Esophagus muscularis mucosa (tissue), 3 donors: ENCODE results near the gene SPRR2E.

ENCODE experiments used
- POLR2A ChIP-seq: fragments of 450-650 bp; IDR thresholded peaks from one replicate; pipeline ENCODE4 v1.6.1; 2017; ENCODE audit warnings: antibody characterized with exemption, moderate library complexity, mild to moderate bottlenecking, low read depth
- POLR2AphosphoS5 ChIP-seq, 2 donors: sonication (generic); formaldehyde crosslinking; IDR thresholded peaks; one replicate each; pipeline ENCODE4 v1.6.1; 2017; ENCODE audit warnings: antibody characterized with exemption in 2 of 2
- TF ChIP-seq, protein P1 (sequence below), 3 experiments: fragments of 200-600 bp in 2 of 3; fragments of 450-650 bp in 1 of 3; sonication (generic) in 2 of 3; IDR thresholded peaks; one replicate each; pipeline ENCODE4 v1.5.1; 2017 to 2019; ENCODE audit warnings: antibody characterized with exemption in 3 of 3, mild to moderate bottlenecking in 2 of 3, moderate library complexity in 1 of 3

DNA sequence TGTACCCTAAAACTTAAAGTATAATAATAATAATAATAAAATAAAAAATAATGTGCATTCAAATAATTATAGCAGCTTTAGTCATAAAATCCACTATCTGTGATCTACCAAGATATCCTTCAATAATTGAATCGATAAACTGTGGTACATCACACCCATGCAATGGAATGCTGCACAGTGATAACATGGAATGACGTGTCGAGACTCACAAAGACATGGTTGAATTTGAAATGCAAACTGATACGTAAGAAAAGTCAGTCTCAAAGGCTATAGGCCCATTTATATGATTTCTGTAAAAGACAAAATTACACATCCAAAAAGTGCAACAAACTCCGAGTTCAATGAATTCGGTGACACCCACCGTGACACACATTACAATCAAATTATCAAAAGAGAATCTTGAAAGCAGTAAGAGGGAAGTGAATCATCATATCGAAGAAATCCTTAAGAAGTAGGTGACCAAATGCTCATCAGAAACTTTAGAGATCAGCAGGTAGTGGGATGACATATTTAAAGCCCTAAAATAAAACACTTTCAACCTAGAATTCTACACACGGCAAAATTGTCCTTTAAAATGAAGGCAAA, 5.2 kb upstream of the SPRR2E start:
- TF ChIP-seq, protein P1, sequence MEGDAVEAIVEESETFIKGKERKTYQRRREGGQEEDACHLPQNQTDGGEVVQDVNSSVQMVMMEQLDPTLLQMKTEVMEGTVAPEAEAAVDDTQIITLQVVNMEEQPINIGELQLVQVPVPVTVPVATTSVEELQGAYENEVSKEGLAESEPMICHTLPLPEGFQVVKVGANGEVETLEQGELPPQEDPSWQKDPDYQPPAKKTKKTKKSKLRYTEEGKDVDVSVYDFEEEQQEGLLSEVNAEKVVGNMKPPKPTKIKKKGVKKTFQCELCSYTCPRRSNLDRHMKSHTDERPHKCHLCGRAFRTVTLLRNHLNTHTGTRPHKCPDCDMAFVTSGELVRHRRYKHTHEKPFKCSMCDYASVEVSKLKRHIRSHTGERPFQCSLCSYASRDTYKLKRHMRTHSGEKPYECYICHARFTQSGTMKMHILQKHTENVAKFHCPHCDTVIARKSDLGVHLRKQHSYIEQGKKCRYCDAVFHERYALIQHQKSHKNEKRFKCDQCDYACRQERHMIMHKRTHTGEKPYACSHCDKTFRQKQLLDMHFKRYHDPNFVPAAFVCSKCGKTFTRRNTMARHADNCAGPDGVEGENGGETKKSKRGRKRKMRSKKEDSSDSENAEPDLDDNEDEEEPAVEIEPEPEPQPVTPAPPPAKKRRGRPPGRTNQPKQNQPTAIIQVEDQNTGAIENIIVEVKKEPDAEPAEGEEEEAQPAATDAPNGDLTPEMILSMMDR (IDR thresholded peaks at IDR 0.05), result no peak
- TF ChIP-seq POLR2A (no peak), POLR2AphosphoS5 (IDR thresholded peaks at IDR 0.05) (no peak)
